Spleen (tissue), 11 donors: ENCODE results near the gene TTC28. TPM values are rescaled to one million over a fixed set of nuclear protein-coding genes. Genes with fewer than 3 reads are reported as not detected.

Experiments
- DNase-seq: peaks from one replicate; pipeline ENCODE4 v3.0.0-alpha.2; 2020
- H3K27ac ChIP-seq, 8 donors: fragments of 200-600 bp; sonication (generic) in 7 of 8; 1 replicate in 4 of 8; 2 replicates in 4 of 8; pipeline versions ENCODE4 v1.5.0 to v1.8.0; 2016 to 2021; ENCODE audit warnings: inconsistent platforms in 4 of 8, mild to moderate bottlenecking in 4 of 8, moderate library complexity in 1 of 8
- H3K27me3 ChIP-seq, 7 donors: fragments of 200-600 bp; sonication (generic) in 6 of 7; replicated peaks in 1 of 7; 1 replicate in 4 of 7; 2 replicates in 3 of 7; pipeline versions ENCODE4 v1.5.0 to v1.8.0; 2016 to 2021; ENCODE audit warnings: inconsistent platforms in 3 of 7, mild to moderate bottlenecking in 1 of 7
- H3K36me3 ChIP-seq, 6 donors: fragments of 200-600 bp; sonication (generic) in 5 of 6; 1 replicate in 4 of 6; 2 replicates in 2 of 6; pipeline versions ENCODE4 v1.5.0 to v1.8.0; 2016 to 2021; ENCODE audit warnings: inconsistent platforms in 2 of 6
- H3K4me1 ChIP-seq, 6 donors: fragments of 200-600 bp; sonication (generic) in 5 of 6; 1 replicate in 3 of 6; 2 replicates in 3 of 6; pipeline versions ENCODE4 v1.5.0 to v1.8.0; 2016 to 2021; ENCODE audit warnings: inconsistent platforms in 3 of 6
- H3K4me3 ChIP-seq, 8 donors: fragments of 200-600 bp; sonication (generic) in 7 of 8; 1 replicate in 4 of 8; 2 replicates in 4 of 8; pipeline versions ENCODE4 v1.5.0 to v1.8.0; 2016 to 2021; ENCODE audit warnings: inconsistent platforms in 4 of 8, mild to moderate bottlenecking in 4 of 8, moderate library complexity in 2 of 8
- H3K9me3 ChIP-seq, 8 donors: fragments of 200-600 bp; sonication (generic) in 7 of 8; 1 replicate in 4 of 8; 2 replicates in 4 of 8; pipeline versions ENCODE4 v1.5.0 to v1.8.0; 2016 to 2021; ENCODE audit warnings: inconsistent platforms in 4 of 8
- CTCF ChIP-seq, 11 experiments: fragments of 200-600 bp in 7 of 11; fragments of 450-650 bp in 4 of 11; sonication (generic) in 4 of 11; IDR thresholded peaks in 8 of 11; conservative IDR thresholded peaks in 3 of 11; 1 replicate in 7 of 11; 2 replicates in 4 of 11; pipeline versions ENCODE4 v1.4.0 to v1.8.0; 2016 to 2021; ENCODE audit warnings: antibody characterized with exemption in 11 of 11, inconsistent platforms in 4 of 11, mild to moderate bottlenecking in 1 of 11
- POLR2A ChIP-seq, 3 donors: fragments of 450-650 bp; IDR thresholded peaks; one replicate each; pipeline ENCODE4 v1.5.1; 2017; ENCODE audit warnings: antibody characterized with exemption in 3 of 3, mild to moderate bottlenecking in 1 of 3
- POLR2AphosphoS5 ChIP-seq, 3 donors: sonication (generic); formaldehyde crosslinking; IDR thresholded peaks; one replicate each; pipeline ENCODE4 v1.5.1; 2017; ENCODE audit warnings: antibody characterized with exemption in 3 of 3
- WGBS, 5 donors: extraction: QIAGEN DNeasy Blood & Tissue Kit in 3 of 5; methylation state at CpG; one replicate each; pipeline versions ENCODE4 v1.1.5 to v1.1.7; 2013 to 2018; 5-methylcytosine and 5-hydroxymethylcytosine counted together
- intact Hi-C: fragments of 100-400 bp; cut with DNase I; formaldehyde crosslinking; loops from one replicate; pipeline ENCODE4 v1.15.0; 2023; ENCODE audit warnings: low total_unique reads
- polyA plus RNA-seq, 3 donors: library from polyadenylated mRNA; stranded (reverse); fragments of 200-250 nt; gene quantifications; one replicate each; pipeline ENCODE4 v1.2.1, GENCODE V29; 2013
- total RNA-seq, 7 donors: library from RNA; depleted of rRNA in 3 of 7; stranded (reverse); fragments of >200 nt in 3 of 7; fragmentation: NEBNext Ultra II Directional in 4 of 7; extraction: Animal tissue kit (Norgen Biotek cat#: 25700) in 4 of 7; gene quantifications; one replicate each; pipeline versions ENCODE4 v1.1.0 to v1.2.1, GENCODE V29; 2016 to 2021
- donor health status: healthy with polysubstance abuse.
- donor health status: DM: no; HTN: no; CAD: no; lungs with moderate emphysema.
- donor health status: DM: no; HTN: no; CAD: no.
- donor health status: Bipolar disorder and iron deficiency.
- donor health status: healthy.
- donor health status: DM: no; HTN: no; CAD: no.
- donor health status: DM: yes; HTN: yes; CAD: no.

TTC28 gene
- total and polyA plus RNA-seq, 10 donors: 0.62 to 69.0 (median 33.5) TPM

GRCh38 chr22:27972732-27973698, 706.6 kb downstream of the TTC28 start:
- Histone ChIP-seq H3K4me1 (no peaks in the 10 kb centered on the region), H3K4me3 (no peak overlapping the region), H3K27me3 (no peaks in the 10 kb centered on the region), H3K27ac (no peak overlapping the region), H3K36me3 (no peaks in the 10 kb centered on the region), H3K9me3 (peaks cover 0 to 25% (median 9%) of the 10 kb centered on the region in 8 donors)
- TF ChIP-seq POLR2AphosphoS5 (IDR thresholded peaks at IDR 0.05) (no peak), POLR2A (IDR thresholded peaks at IDR 0.05) (no peak), CTCF (IDR thresholded peaks at IDR 0.05 in 8 of 11, conservative IDR thresholded peaks at IDR 0.05 in 3 of 11) (no peak)
- DNase-seq: no peak
- intact Hi-C loops: no loop called here
- 81 to 93% (median 86%) methylated on average over 9 of the region's 9 CpGs for WGBS, 5 donors

DNA sequence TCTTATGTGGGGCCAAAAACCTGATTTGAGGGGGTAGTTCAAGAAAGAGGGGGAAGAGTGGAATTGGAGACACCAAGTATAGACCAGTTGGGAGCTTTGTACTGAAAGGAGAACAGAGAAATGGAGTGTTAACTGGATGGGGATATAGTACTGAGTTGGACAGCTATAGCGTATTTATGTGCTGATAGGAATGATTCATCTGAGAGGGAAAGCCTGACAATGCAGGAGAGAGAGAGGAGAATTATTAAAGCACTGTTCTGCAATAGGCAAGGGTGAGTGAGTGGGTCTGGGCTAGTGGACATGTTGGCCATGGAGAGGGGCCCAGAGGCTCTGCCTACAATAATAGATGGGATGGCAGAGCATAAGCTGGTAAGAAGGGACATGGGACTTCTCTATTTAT, 707.7 kb downstream of the TTC28 start:
- Histone ChIP-seq H3K27ac (no peak overlapping the region), H3K4me1 (no peaks in the 10 kb centered on the region), H3K9me3 (peaks cover 0 to 25% (median 9%) of the 10 kb centered on the region in 8 donors), H3K4me3 (no peak overlapping the region), H3K27me3 (no peaks in the 10 kb centered on the region), H3K36me3 (no peaks in the 10 kb centered on the region)
- intact Hi-C loops: no loop called here
- no peak for TF ChIP-seq POLR2A (IDR thresholded peaks at IDR 0.05)
- no peak for TF ChIP-seq POLR2AphosphoS5 (IDR thresholded peaks at IDR 0.05)
- no peak for TF ChIP-seq CTCF (IDR thresholded peaks at IDR 0.05 in 8 of 11, conservative IDR thresholded peaks at IDR 0.05 in 3 of 11)
- DNase-seq: no peak
- WGBS, 5 donors: 93 to 100% (median 100%) methylated on average over 1 of the region's 1 CpG

DNA sequence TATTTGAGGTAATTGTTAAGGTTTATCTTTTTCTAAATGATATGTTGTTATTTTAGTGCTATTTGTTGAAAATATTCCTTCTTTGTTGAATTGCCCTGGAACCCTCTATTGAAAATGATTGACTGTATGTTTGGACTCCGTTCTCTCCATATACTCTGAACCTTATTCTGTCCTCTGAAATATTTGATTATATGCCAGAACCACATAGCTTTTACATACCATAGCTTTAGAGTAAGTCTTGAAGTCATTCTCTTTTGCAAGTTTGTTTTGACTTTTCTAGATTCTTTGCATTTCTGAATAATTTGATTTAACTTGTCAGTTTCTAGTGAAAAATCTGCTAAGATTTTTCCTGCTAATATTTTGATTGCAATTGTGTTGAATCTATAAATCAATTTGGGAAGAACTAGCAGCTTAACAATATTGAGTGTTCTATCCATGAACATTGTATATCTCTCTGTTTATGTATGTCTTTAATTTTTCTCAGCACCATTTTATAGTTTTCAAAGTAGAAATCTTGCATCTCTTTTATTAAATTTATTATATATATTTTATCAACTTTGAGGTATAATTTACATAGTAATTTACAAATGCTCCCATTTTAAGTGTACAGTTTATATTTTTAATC, 708.9 kb downstream of the TTC28 start:
- Histone ChIP-seq H3K27ac (no peak overlapping the region), H3K36me3 (no peaks in the 10 kb centered on the region), H3K4me1 (no peaks in the 10 kb centered on the region), H3K27me3 (no peaks in the 10 kb centered on the region), H3K4me3 (no peak overlapping the region), H3K9me3 (peaks cover 0 to 25% (median 9%) of the 10 kb centered on the region in 8 donors)
- TF ChIP-seq CTCF (IDR thresholded peaks at IDR 0.05 in 8 of 11, conservative IDR thresholded peaks at IDR 0.05 in 3 of 11) (no peak), POLR2A (IDR thresholded peaks at IDR 0.05) (no peak), POLR2AphosphoS5 (IDR thresholded peaks at IDR 0.05) (no peak)
- intact Hi-C loops: no loop called here
- no peak for DNase-seq
- 88 to 95% (median 89%) methylated on average over 1 of the region's 1 CpG for WGBS, 5 donors
